ENCODE results near the gene REPS1.
"Not testable (repeated sequence)": the region's sequence is repeated elsewhere in the genome, so short reads cannot be mapped to it uniquely, and the experiment has no call there.

REPS1 gene

GRCh38 chr6:138970159-138970558 is 17.9 kb downstream of the REPS1 start:
- no peak for DNase-seq

GRCh38 chr6:138966870-138967269 is 21.2 kb downstream of the REPS1 start:
- DNase-seq, result no peak

GRCh38 chr6:138965971-138966370 is 22.1 kb downstream of the REPS1 start:
- DNase-seq, result no peak

GRCh38 chr6:138965291-138965874 is 22.7 kb downstream of the REPS1 start:
- DNase-seq, result no peak

GRCh38 chr6:138964012-138964411 is 24.0 kb downstream of the REPS1 start:
- DNase-seq, result no peak

DNA sequence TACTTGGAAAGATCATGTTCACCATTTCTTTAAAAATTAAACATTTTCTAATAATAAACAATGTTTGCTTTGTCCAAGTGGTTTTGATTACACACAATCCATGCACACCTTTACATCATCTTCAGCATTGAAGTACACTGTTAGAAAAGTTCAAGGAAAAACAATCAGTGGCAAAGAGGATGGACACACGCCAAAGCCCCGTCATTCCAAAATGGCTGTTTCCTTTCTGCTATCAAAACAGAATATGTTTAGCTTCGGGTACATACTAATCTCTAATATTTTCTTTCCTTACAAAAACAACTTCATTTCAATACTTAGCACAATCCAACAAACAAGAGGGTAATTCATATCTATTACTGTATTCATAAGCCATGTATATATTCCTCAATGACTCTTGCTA is 24.5 kb downstream of the REPS1 start:
- no peak for DNase-seq

- no peak for DNase-seq
Measured at GRCh38 chr6:138963119-138963518, 24.9 kb downstream of the REPS1 start.

DNA sequence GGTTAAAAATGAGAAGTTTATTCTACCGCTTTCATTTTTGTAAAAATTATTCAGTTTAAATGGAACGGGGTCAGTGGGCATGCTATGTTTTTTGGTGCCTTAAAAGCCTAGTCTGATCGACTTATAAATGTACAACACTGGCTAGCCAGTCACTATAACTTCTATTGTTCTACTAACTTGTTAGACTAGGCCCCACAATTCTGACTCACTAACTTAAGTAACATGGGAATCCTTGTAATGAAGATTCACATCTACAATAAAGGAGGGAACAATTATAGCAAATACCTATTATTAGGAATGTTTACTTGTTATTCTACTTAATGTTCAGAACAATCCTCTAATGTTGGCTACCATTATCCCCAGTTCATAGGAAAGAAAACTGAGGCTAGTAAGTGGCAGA is 28.5 kb downstream of the REPS1 start:
- no peak for DNase-seq

DNA sequence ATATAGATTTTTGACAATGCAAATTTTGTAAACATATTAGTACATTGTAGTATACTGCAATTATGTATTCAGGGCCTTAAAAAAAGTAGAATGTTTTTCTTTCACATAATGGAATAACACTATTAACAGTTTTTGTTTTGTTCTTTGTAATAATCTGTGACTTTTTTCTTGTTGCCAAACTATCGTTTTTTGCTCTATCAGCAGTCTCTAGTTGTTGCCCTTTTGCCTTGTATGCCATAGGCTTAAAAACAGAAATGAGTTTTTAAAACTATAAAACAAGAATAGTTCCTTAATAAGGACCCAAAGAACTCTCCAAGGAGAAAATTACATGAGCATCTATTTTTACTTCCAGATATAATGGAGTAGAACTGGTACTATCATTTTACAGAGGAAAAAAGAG is 29.5 kb downstream of the REPS1 start:
- DNase-seq, result no peak

- no peak for DNase-seq
Measured at GRCh38 chr6:138957903-138958302, 30.1 kb downstream of the REPS1 start.

DNA sequence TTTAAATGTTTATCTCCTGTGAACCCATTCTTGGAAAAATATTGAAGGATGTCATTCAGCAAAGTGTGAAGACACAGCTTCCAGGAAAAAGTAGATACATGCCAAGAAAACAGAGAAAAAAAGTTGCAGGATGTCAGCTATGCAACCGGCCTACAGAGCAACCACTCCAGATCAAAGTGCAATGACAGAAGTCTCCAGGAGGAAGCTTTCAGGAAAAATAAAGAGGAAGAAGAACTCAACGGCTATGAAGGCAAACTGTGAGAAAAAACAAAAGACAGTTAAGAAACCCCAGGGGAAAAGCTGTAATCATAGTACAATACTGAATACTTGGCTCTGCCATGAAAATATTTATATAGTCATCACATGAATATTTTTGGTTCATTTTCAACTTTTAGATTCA is 30.6 kb downstream of the REPS1 start:
- no peak for DNase-seq

DNA sequence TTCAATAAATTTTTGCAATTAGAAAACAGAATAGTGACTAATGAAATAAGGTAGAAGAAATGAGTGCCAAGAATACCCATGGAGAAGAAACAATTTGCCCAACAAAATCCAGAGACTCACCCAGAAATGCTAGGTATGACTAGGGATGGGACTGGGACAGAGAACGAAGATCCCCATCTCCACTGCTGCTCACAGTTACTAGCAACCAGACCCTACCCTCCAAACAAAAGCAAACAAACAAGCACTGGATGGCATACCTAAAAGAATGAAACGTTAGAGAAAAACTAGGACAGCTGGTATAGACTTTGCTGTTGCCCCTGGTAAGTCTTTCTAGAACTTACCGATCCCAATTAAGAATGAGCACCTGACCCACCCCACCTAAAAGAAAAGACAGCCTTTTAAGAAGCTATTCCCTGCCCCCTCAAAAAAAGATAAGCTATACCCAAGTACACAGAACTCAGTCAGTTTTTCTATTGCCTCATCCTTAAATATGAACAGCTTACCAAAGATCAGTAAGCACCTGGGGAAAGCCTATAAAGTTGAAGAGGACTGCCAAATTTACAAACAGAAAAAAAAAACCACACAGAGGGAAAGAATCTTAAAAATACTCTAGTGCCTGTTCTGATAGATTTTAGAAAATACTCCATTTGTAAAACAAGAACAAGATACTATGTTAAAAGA is 31.7 kb downstream of the REPS1 start:
- no peak for DNase-seq

- no peak for DNase-seq
Measured at GRCh38 chr6:138955262-138955661, 32.8 kb downstream of the REPS1 start.

DNA sequence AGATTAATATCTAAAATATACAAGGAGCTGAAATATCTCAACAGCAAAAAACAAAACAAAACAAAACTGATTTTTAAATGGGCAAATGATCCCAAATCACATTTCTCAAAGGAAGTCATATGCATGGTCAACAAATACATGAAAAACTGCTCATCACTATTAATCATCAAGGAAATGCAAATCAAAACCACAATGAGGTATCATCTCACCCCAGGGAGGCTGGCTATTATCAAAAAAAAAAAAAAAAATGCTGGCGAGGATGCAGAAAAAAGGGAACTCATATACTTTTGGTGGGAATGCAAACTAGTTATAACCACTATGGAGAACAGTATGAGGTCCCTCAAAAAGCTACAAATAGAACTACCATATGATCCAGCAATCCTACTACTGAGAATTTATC is 34.6 kb downstream of the REPS1 start:
- DNase-seq, result no peak

GRCh38 chr6:138948546-138949179 is 39.4 kb downstream of the REPS1 start:
- no peak for DNase-seq

DNA sequence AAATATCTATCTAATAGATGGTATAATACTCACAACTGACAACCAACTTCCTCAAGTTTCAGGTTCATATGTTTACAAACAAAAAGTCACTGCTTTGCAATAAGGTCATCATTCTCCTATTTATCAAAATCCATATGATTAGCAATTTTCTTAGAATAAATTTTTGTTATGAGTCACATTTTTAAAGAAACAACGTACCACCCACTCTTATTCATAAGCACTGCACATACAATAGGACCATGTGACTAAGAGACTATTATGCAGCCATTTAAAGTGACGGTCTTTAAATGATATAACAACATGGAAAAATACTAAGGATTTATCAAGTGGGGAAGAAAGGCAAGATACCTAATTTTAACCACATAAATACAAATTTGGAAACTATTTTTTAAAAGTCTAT is 40.0 kb downstream of the REPS1 start:
- no peak for DNase-seq

DNA sequence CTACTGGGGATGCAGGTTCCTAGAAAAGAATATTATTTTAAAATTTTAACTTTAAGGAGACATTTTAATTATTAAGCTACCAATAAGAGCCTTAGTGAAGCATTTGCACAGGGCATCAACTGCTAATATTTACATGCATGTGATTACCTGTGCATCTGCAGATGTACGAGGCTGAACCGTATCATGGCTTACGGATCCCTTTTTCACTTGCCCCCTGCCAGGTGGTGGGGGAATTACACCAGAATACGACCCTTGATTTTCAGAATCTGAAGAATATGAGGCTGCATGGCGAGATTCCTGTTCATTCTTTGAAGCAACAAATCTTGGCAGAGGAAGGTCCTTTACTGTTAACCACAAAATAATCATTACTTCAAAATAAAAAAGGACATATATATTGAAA is 42.7 kb downstream of the REPS1 start:
- no peak for DNase-seq

DNA sequence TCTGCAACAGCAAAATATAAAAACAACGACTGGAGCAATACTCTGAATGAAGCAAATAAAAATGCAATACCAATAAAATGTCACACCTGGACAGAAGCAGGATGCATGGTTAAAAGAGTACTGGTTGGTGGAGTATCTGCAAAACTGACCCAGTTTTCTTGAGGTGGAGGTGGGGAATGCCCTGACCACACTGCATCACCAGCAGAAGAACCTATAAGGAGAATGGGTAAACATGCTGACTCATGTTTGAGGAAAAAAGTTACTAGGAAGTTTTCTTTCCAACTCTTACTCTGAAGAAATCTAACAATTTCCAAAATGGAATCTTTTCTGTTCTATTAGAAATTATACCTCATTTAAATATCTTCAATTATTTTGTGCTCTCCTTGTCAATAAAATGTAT is 43.6 kb downstream of the REPS1 start:
- no peak for DNase-seq

DNA sequence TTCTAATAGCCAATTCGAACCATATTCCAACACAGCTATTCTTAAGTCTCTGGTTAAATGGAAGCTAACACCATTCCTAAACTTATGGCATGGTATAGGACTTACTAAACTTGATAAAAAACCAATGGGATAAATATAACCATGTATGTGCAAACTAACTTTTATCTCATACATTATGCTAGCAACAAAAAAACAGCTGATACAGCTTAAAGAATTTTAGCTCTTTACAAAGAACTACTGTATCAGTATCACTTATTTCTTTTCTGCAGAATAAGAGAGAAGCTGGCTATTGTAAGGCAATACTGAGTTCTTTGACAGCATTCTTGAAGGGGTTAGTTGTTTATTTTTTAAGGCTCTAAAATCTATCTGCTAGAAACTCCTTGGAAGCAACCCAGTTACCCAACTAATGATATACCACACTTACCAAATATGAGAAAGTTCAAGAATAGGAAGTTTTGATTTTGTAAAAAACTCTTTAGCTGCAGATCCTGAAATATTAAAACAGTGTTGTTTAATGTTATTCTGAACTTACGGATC is 44.9 kb downstream of the REPS1 start:
- no peak for DNase-seq

DNA sequence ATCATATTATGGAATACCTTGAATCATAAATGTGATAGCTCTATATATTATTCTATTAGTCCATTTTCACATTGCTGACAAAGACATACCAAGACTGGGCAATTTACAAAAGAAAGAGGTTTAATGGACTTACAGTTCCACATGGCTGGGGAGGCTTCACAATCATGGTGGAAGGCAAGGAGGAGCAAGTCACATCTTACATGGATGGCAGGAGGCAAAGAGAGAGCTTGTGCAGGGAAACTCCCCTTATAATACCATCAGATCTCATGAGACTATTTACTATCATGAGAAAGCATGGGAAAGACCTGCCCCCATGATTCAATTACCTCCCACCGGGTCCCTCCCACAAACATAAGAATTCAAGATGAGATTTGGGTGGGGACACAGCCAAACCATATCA is 51.2 kb downstream of the REPS1 start:
- DNase-seq, result not testable (repeated sequence)

DNA sequence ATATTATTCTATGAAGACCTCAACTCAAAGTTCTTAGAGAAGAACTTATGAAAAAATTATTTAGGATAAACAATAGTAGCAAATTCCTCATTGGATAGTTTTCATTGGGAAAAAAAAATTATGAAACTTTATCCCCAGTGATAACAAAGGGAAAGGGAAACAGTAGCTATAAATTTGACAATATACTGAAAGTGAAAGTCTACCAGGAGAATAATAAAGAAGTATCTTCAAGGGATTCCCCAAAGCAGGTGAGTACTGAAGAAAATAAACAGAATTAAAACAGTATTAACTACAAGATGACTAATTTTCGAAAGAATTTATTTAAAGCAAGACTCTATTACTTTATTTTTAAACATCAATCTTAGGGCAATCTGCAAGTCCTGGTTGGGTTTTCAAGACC is 56.4 kb downstream of the REPS1 start:
- no peak for DNase-seq

GRCh38 chr6:138926579-138926978 is 61.5 kb downstream of the REPS1 start:
- no peak for DNase-seq

DNA sequence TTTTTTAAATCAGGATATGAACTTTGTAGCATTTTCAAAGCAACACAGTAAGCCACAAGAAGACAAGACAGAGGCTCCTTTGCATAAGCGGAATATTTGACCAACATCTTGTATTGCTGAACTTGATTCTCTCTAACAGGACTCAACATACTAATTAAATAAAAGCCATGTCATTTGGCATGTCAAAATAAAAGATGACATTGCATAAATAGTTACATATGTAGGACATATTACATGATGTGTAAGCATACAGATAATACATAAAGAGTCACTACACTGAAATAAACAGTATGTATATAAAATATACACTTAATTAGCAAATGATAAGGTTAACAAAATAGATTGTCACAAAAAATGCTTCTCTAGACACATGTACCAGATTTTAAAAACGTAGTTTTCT is 62.2 kb downstream of the REPS1 start:
- DNase-seq, result no peak

GRCh38 chr6:138923561-138923960 is 64.5 kb downstream of the REPS1 start:
- no peak for DNase-seq
